ENCODE measurements around the gene TTC9B.

DNA sequence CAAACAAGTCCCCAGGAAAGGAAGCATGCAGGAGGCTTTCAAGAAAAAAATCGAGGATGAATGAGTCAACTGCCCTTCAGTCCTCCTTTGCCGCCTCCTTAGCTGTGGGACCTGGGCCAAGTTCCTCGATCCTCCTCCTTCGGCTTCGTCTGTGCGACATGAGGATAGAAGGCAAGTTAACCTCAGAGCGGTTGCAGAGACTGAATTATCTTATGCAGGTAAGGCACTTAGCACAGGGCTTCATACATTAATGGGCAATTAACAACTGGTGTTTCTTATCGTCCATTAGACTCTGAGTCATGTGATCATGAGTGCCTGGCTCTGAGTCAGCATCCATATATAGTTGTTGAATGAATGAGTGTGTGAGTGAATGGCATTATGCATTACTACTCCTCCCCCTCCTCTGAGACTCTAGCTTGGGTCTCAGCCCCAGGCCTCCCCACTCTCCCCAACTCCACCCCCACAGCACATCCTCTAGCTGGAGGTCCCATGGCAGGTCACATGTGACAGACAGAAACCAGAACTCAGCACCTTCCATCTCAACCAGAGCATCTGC is 1.6 kb upstream of the TTC9B start:
- TF ChIP-seq SIN3A (conservative IDR thresholded peaks at IDR 0.05 in 1 of 2, IDR thresholded peaks at IDR 0.05 in 1 of 2; ENCODE audit: low read depth in 1 of 2, low read length in 2 of 2), result no peak
- no peak for TF ChIP-seq POLR2AphosphoS5 (IDR thresholded peaks at IDR 0.05; ENCODE audit: low read depth, low read length)
- no peak for TF ChIP-seq FOSL1 (IDR thresholded peaks at IDR 0.05; ENCODE audit: insufficient read depth, low read depth, low read length)
- no peak for TF ChIP-seq EP300 (IDR thresholded peaks at IDR 0.05; ENCODE audit: borderline replicate concordance in 1 of 2, low read depth in 2 of 2, low read length in 2 of 2)
- TF ChIP-seq RFX5 (IDR thresholded peaks at IDR 0.05; ENCODE audit: borderline replicate concordance, low read depth, low read length), result no peak
- TF ChIP-seq, protein P1, sequence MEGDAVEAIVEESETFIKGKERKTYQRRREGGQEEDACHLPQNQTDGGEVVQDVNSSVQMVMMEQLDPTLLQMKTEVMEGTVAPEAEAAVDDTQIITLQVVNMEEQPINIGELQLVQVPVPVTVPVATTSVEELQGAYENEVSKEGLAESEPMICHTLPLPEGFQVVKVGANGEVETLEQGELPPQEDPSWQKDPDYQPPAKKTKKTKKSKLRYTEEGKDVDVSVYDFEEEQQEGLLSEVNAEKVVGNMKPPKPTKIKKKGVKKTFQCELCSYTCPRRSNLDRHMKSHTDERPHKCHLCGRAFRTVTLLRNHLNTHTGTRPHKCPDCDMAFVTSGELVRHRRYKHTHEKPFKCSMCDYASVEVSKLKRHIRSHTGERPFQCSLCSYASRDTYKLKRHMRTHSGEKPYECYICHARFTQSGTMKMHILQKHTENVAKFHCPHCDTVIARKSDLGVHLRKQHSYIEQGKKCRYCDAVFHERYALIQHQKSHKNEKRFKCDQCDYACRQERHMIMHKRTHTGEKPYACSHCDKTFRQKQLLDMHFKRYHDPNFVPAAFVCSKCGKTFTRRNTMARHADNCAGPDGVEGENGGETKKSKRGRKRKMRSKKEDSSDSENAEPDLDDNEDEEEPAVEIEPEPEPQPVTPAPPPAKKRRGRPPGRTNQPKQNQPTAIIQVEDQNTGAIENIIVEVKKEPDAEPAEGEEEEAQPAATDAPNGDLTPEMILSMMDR (IDR thresholded peaks at IDR 0.05; ENCODE audit: control extremely low read depth in 1 of 3, insufficient read depth in 1 of 3, low read depth in 1 of 3, low read length in 3 of 3), result no peak
- TF ChIP-seq POLR2A (IDR thresholded peaks at IDR 0.05; ENCODE audit: control extremely low read depth in 1 of 2, low read depth in 2 of 2, low read length in 2 of 2), result no peak
- TF ChIP-seq GTF2F1 (IDR thresholded peaks at IDR 0.05; ENCODE audit: borderline replicate concordance, low read depth, low read length), result no peak

Data from H1 (cell line).